HG02884 (cell line): ENCODE measurements around the gene SUGP1.
"Not testable (repeated sequence)": the region's sequence is repeated elsewhere in the genome, so short reads cannot be mapped to it uniquely, and the experiment has no call there.

Experiments used
- ATAC-seq: cut with Tn5 transposase; IDR thresholded peaks from one replicate; pipeline ENCODE4 v1.9.1; 2021; ENCODE audit warnings: mild to moderate bottlenecking, moderate library complexity; ENCODE audit not compliant: unreplicated experiment

Gene SUGP1

GRCh38 chr19:19268453-19269385, 51.6 kb downstream of the SUGP1 start:
- no peak for ATAC-seq

- no peak for ATAC-seq
Observed at GRCh38 chr19:19267305-19267704, 53.0 kb downstream of the SUGP1 start.

GRCh38 chr19:19263886-19264487, 56.3 kb downstream of the SUGP1 start:
- no peak for ATAC-seq

- ATAC-seq: no peak
Observed at GRCh38 chr19:19262190-19263057, 57.9 kb downstream of the SUGP1 start.

- ATAC-seq: no peak
Observed at GRCh38 chr19:19261350-19262189, 58.7 kb downstream of the SUGP1 start.

GRCh38 chr19:19260417-19261214, 59.7 kb downstream of the SUGP1 start:
- ATAC-seq: no peak

GRCh38 chr19:19259741-19260140, 60.6 kb downstream of the SUGP1 start:
- no peak for ATAC-seq

- no peak for ATAC-seq
Observed at GRCh38 chr19:19258589-19259338, 61.5 kb downstream of the SUGP1 start.

GRCh38 chr19:19257836-19258588, 62.3 kb downstream of the SUGP1 start:
- ATAC-seq: no peak

- ATAC-seq: no peak
Observed at GRCh38 chr19:19257137-19257536, 63.2 kb downstream of the SUGP1 start.

- no peak for ATAC-seq
Observed at GRCh38 chr19:19256072-19256969, 64.0 kb downstream of the SUGP1 start.

- not testable (repeated sequence) for ATAC-seq
Observed at GRCh38 chr19:19253409-19253808, 66.9 kb downstream of the SUGP1 start.

GRCh38 chr19:19250196-19250801, 70.0 kb downstream of the SUGP1 start:
- no peak for ATAC-seq

- ATAC-seq: no peak
Observed at GRCh38 chr19:19240476-19240875, 79.8 kb downstream of the SUGP1 start.

GRCh38 chr19:19239675-19240074, 80.6 kb downstream of the SUGP1 start:
- ATAC-seq: no peak

GRCh38 chr19:19238126-19238894, 82.0 kb downstream of the SUGP1 start:
- no peak for ATAC-seq
